Cardiac fibroblast (primary cell): ENCODE measurements around the gene ARNT2.

Experiments
- DNase-seq, 2 donors: peaks; one replicate each; pipeline versions ENCODE4 v3.0.0 to v3.0.0-alpha.2; 2010; ENCODE audit warnings: low read depth in 2 of 2
- H3K4me3 ChIP-seq, 2 donors: replicated peaks in 1 of 2; 1 replicate in 1 of 2; 2 replicates in 1 of 2; pipeline ENCODE4 v1.5.1; 2011; ENCODE audit warnings: low read depth in 2 of 2, low read length in 2 of 2, mild to moderate bottlenecking in 2 of 2, moderate library complexity in 1 of 2
- TF ChIP-seq, protein P1 (sequence below): IDR thresholded peaks from one replicate; pipeline ENCODE4 v1.5.1; 2011; ENCODE audit warnings: low read depth, mild to moderate bottlenecking, low read length, inconsistent platforms

The ARNT2 gene

DNA sequence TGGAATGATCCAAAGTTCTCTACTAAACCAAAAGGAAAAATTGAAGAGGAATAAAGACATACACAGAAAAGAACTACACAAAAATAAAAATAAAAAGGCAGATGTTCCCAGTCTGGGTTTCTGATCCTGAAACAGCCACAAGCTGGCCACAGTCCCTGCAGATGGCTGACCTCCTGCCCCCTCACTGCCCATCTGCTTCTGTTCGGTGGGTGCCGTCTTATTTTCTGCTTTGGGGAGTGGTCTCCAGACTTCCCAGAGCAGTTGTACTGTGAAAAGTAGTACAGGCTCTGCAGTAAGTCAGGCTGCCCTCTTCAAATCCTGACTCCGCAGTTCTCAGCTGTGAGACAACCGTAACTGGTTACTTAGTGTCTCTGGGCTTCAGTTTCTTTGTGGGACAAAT is 94.5 kb downstream of the ARNT2 start:
- TF ChIP-seq, protein P1, sequence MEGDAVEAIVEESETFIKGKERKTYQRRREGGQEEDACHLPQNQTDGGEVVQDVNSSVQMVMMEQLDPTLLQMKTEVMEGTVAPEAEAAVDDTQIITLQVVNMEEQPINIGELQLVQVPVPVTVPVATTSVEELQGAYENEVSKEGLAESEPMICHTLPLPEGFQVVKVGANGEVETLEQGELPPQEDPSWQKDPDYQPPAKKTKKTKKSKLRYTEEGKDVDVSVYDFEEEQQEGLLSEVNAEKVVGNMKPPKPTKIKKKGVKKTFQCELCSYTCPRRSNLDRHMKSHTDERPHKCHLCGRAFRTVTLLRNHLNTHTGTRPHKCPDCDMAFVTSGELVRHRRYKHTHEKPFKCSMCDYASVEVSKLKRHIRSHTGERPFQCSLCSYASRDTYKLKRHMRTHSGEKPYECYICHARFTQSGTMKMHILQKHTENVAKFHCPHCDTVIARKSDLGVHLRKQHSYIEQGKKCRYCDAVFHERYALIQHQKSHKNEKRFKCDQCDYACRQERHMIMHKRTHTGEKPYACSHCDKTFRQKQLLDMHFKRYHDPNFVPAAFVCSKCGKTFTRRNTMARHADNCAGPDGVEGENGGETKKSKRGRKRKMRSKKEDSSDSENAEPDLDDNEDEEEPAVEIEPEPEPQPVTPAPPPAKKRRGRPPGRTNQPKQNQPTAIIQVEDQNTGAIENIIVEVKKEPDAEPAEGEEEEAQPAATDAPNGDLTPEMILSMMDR = no peak
- no peak overlapping the region for H3K4me3 ChIP-seq
- DNase-seq = no peak

DNA sequence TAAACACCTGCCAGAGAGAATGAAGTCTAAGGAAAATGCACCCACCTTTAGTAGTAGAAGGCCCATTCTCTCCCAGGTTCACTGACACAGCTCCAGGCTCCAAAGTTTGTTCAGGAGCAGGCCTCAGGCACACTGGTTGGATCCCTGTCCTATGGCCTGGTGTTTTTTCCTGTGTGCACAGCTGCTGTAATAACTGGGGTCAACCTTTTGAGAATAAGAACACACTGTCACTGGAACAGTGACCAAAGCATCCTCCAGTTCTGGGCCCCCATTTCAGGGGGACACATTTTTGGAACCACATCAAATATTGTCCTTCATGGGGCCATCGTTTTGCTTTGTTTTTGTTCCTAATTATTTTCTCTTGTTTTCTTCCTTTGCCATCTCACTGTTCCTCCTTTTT is 95.8 kb downstream of the ARNT2 start:
- DNase-seq = no peak
- TF ChIP-seq, protein P1 = no peak
- no peak overlapping the region for H3K4me3 ChIP-seq

- H3K4me3 ChIP-seq = no peak overlapping the region
- TF ChIP-seq, protein P1 = no peak
- no peak for DNase-seq
Measured at GRCh38 chr15:80501476-80501875, 97.3 kb downstream of the ARNT2 start.

GRCh38 chr15:80502782-80503181 is 98.6 kb downstream of the ARNT2 start:
- H3K4me3 ChIP-seq = no peak overlapping the region

DNA sequence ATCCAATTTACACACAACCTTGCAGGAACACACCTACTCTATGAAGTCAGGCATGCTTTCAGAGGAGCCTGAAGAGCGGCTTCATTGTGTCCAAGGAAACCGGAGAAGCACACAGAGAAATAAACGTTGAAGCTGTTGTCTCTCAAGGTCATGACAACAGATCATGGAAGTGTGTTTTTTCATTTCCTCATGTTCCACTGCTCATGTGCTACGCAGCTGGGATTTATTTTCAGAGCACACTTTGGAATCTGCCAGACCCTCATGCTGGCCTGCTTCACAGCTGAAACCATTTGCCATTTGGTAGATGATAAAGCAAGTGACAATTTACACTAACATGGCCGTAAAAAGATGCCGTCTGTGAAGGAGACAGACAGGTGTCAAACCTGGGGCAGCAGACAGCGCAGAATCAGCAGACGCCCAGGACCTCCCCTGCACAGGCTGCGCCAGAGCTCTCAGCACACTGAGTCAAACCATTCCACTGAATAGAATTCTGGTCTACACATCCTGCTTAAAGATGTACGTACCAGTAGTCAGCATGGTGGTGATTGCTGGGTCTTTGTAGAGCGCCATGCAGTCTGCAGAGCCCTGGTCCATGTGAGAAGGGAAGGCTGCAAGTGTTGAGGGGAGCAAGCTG is 99.3 kb downstream of the ARNT2 start:
- DNase-seq = peak in 1 of 2 donors; percentile 48
- H3K4me3 ChIP-seq = no peak overlapping the region
- TF ChIP-seq, protein P1 = no peak

More at GRCh38 chr15:80502782-80503181, 98.6 kb downstream of the ARNT2 start:
- TF ChIP-seq, protein P1 = no peak
- DNase-seq = peak in 1 of 2 donors; percentile 75

GRCh38 chr15:80504931-80505330 is 100.7 kb downstream of the ARNT2 start:
- TF ChIP-seq, protein P1 = no peak
- H3K4me3 ChIP-seq = no peak overlapping the region
- DNase-seq = no peak

DNA sequence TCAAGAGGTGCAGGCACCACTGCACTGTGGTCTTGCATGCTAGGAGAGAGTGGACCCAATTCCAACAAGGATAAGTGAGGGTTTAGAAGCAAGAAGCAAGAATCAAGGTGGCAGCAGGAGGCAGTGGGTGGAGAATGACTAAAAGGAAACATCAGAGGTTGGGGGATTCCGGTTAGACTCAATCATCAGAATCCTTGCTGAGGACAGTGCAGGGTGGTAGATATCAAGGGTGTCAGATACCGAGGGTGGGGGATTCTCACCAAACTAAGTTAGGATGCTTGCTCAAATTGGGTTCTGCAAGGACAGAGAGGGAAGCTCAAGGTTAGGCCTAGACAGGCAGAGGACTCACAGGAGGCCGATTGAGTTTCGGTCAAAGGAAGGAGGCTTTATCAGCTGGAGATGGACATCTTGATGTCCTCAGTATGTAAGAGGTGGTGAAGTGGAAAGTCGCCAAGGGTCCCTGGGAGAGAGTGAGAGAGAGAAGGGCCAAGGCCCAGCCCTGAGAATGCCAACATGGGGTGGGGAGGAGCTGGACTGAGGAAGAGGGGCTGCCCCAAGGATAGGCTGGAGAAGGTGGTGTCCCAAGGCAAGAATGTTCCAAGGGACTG is 102.2 kb downstream of the ARNT2 start:
- DNase-seq = no peak
- H3K4me3 ChIP-seq = no peak overlapping the region
- TF ChIP-seq, protein P1 = no peak
